GM21529 (cell line): ENCODE results near the gene DCAF12.
A peak's percentile ranks its signal among the peaks of the same experiment; 100 is the strongest.

Experiments
- ATAC-seq: cut with Tn5 transposase; IDR thresholded peaks from one replicate; pipeline ENCODE4 v1.9.1; 2021; ENCODE audit not compliant: unreplicated experiment

DCAF12 gene

DNA sequence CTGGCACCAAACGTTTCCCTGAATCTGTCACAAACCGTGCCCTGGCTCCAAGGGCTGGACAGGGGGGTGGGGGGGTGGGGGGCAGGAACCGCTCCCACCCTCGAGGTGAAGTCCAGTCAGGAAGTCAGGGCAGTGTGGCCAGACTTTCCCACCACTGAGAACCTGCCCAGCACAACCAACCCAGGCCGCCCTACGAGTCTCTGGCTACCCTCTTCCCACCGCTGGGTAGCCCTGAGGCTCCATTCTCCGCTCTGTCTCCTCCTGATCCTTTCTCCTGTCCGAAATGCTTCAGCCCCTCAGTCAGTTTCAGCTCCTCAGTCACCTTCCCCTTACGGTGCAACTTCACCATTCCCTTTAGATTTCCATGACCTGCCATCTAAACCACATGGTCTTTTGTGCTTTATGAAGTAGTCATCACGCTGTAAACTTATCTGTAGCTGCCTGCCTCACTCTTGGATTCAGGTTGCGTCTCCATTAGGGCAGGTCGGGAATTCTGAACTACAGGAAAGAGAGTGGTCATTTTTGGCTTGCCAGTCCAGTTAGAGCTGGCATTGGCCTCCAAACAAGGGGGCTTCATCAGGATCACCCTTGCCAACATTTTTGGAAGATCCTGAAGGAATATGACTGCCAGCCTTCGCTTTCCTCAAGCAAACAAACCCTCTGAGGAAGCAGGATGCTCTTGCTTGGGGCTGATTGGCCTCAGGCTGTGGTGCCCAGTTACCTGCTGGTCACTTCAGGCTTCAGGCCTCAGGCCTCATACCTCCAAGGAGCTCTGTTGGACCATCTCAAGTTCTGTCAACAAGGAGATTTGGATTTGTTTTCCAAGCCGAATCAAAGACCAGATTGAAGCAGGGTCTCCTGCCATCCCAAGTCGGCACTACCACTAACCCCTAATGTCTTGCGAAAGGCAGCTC lies 794 bp upstream of the DCAF12 start:
- ATAC-seq, result peak; percentile 2

DNA sequence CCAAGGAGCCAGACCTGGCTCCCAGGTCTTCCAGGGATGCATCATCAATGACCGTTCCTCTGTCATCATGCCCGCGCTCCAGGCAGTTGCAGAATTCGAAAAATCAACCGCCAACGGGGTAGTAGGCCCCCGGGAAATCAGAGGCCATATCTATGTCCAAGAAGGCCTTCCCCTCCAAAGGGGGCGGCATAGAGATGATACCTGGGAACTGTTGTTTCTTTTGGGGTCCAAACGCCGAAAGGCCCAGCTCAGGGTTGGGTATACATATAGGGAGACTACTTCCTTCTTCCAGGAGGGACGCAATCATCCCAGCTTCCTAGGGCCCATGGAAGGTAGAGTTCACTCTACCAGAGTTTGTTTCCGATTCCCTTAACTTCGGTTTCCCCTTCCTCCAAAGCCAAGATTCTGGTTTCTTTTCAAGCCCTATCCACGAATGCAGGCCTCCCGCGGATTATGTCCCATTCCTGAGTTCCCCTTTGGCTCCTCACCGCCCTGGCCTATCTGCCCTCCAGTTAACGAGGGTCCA lies 754 bp downstream of the DCAF12 start:
- ATAC-seq, result no peak

DNA sequence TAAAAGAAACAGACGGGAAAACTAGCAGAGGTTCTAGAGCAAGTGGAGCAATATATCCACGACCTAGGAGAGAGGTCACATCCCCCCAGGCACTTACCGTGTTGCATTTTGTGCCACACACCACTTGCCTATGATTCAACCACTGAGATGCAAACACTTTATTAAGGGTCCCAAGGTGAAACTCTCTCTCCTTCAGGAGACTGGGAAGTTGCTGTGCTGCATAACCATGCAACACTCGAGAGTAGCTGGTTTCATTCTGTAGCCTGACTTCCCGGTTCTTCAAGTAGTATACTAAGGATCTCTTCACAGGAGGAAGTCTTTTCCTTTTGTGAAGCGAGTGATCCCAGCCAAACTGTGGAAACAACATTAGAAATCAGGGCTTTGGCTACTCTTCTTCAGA lies 1.6 kb downstream of the DCAF12 start:
- ATAC-seq, result no peak

DNA sequence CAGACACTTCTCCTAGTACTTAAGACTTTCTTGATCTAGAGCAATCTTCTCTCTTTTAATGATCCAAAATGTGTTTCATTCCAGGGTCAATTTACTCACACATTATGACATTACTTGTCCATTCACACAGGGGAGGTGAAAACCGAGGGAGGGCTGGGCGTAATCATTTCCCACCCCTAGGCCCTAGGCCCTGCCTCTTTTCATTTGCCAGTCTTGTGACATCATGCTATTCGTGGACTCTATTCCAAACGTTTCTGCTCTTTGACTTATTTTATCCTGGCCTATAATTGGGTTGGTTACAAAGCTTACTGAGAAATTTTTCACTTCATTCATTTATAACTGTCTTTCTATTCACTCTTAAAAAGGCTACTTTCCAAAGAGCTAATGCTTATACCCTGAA lies 2.4 kb downstream of the DCAF12 start:
- ATAC-seq, result no peak

DNA sequence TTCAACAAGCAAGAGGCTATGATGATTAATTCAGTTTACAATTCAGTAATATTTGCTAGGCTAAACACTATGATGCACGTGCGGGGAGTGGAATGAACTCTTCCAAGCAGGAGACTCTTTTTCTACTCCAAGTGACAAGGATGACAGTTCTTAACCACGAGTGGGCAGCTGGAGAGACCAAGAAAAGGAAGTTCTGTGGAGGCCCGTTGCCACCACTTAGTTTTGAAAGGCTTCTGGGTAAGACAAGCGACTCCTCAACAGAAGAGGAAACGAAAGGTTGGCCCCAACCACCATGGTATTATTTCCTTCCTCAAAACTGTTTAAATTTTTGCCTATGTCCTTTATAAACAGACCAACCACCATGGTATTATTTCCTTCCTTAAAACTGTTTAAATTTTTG lies 2.8 kb downstream of the DCAF12 start:
- ATAC-seq, result peak; percentile 35

DNA sequence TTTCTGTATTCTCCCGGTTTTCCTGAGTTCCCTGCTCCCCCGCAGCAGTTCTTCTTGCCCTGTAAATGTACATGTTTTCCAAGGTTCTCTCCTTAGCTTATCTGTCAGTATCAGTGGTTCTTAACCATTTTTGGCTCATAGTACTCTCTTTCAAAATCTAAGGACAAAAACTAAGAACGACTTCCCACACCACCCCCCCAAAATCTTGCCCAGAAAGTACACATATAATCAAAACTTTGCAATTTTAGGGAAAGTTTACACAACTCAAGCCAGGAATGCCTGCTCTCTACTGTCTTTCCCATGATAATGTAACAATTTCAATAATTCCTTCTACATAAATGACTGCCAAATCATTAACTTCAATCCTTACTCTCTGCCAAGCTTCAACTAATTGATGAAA lies 4.5 kb downstream of the DCAF12 start:
- no peak for ATAC-seq

DNA sequence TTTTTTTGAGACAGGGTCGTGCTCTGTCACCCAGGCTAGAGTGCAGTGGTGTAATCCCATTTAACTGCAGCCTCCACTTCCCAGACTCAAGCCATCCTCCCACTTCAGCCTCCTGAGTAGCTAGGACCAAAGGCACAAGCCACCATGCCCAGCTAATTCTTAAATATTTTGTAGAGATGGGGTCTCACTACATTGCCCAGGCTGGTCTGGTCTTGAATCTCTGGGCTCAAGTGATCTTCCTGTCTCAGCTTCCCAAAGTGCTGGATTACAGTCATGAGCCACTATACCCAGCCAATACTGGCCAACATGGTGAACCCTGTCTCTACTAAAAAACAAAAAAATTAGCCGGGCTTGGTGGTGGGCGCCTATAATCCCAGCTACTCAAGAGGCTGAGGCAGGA lies 6.8 kb downstream of the DCAF12 start:
- no peak for ATAC-seq

DNA sequence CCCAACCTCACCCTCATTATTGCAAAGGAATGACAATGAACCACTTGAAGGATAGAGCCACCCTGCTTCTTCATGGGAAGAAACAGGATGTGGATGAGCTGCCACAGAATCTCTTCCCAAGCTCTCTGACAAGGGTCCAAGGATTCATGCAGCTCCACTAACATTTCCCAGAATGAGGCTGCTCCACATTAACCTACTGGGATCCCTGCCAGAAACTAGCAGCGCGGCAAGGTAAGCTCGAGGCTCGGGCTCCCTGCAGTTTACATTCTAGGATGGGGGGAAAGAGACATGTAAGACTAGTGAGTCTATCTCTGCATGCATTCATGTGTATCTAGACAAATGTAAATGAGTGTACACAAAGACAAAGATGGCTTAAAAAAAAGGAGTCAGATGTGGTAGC lies 12.1 kb downstream of the DCAF12 start:
- no peak for ATAC-seq

DNA sequence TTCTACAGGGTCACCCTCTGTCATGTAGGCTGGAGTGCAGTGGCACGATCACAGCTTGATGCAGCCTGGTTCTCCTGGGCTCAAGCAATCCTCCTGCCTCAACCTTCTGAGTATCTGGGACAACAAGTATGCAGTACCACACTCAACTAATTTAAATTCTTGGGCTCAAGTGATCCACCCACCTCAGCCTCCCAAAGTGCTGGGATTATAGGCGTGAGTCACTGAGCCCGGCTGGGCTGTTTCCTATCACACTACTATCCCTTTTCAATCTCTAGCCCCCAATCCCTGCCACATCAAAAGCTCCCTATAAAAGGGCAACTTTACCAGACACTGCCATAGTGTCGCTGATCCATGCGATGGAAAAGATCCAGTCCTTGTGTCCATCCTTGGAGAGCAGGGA lies 20.4 kb downstream of the DCAF12 start:
- no peak for ATAC-seq

DNA sequence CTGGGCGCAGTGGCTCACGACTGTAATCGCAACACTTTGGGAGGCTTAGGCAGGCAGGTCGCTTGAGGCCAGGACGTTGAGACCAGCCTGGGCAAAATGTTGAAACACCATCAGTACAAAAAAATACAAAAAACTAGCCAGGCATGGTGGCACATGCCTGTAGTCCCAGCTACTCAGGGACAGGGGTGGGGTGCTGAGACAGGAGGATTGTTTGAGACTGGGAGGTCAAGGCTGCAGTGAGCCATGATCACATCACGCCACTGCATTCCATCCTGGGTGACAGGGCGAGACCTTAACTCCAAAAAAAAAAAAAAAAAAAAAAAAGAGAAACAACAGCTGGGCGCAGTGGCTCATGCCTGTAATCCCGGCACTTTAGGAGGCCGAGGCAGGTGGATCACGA lies 23.7 kb downstream of the DCAF12 start:
- ATAC-seq, result no peak

DNA sequence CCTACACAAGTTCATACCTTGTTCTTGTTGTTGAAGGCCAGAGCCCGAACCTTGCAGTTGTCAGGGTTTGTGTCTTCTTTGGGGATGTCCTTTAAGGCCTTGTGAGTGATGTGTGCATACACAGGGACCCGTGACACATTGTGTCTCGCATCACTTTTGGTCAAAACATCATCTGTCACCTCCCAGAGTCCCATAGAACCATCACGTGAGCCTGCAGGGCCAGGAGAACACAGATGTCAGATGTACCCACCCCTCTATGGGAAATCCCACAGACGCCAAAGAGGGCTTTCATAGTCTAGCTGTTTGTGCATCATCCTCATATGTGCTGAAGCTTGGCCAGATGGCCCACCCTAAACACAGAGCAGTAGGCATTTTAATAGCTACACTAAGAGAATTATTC lies 28.2 kb downstream of the DCAF12 start:
- peak; percentile 45 for ATAC-seq

DNA sequence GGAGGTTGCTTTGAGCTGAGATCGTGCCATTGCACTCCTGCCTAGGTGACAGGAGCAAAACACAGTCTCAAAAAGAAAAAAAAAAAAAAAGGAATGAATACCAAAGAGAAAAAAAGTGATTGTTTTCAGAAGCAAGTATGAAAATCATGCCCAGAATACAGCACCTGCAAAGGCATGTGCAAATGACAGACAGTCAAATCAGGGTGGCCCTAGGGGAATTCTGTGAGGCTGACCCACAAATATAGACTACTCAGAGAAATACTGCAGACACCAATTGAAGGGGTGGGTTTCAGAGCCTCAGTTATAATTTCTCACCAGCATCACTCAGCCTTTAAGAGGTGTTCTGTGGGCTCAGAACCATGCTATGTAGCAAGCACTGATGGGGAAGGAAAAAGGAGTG lies 28.6 kb downstream of the DCAF12 start:
- peak; percentile 84 for ATAC-seq

DNA sequence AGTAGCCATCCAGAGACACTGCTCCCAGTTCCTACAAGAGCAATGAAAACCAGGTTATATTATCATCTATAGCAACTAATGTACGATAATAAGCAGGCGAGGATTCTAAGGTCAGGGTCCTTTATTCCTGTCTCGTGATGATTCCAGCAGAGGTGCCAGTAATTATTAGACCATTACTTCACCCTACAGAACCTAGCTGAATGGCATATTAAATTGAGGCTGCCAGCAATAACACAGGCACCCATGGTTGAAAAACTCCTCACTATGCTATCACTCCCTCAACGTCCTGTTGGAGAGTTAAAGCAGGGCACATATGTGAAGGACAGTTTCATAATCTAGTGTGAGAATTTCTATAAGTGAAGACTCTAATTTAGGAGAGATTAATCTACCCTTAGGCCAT lies 29.7 kb downstream of the DCAF12 start:
- no peak for ATAC-seq

DNA sequence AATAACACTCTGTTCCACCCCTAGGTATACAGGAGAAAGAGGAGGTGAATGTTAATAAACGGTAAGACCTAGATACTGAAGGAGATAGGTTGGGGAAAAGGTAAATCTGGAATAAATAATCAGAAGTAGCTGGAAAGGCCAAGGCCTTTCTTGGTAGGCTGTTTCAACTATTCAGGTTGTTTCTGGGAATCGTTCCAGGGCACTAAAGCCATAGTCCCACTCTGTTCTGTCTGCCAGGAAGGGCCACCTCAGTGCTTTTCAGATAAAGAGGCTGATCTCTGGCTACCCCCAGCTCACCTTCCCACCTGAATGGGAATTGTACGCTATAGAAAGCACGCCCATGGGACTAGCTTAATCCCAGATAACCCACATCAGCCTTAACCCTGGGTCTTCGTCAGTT lies 32.9 kb downstream of the DCAF12 start:
- no peak for ATAC-seq

DNA sequence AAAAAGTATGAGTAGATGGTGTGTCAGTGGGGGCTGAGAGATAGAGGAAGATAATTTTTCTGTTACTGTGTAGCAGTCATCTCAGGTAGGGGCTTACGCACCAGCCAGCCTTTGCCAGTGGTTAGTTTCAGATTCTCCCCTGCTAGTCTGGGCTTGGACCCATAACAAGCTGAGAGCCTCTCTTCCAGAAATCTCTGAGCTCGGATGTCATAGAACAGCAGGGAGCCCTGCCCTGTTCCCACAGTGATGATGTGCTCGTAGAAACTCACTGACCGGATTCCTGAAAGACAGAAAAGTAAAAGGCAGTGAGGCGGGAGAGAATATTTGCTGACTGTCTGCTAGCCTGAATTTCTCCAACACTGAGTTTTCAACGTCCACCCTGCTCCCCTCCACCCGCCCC lies 37.2 kb downstream of the DCAF12 start:
- ATAC-seq, result no peak

DNA sequence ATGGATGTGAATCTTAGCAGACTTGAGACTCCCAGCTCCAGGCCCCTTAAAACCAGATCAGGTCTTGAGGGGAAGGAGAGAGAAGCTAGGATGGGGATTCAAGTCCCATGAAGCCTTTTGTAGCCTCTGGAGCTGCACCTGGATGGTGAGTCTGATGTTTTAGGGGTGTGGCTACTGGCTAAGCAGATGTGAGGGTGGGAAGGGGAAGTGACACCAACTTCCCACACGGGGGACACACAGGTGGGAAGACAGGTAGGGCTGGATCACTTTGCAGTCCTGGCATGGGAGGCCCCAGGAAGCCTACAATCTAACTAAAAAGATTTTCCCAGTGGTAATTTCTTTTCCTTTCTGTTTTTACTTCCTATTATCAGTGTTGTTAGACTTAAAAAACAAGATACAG lies 39.1 kb downstream of the DCAF12 start:
- no peak for ATAC-seq

DNA sequence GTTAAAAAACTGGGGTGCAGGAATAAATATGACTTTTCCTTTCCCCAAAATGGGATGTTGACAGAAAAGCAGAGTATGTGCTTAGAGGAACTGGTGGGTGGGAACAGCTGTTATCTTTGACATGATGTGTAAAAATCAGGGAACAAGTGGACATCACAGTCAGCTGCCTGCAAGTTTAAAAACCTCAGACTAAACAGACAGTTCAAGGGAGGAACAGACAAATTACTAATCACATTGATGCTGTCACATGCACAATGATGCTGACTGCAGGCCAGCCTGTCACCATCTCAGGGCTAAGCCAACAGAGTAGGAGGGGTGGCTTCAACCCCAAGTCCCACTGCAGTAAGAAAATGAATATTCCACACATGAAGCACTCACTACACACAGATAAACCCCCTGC lies 39.6 kb downstream of the DCAF12 start:
- ATAC-seq, result no peak

DNA sequence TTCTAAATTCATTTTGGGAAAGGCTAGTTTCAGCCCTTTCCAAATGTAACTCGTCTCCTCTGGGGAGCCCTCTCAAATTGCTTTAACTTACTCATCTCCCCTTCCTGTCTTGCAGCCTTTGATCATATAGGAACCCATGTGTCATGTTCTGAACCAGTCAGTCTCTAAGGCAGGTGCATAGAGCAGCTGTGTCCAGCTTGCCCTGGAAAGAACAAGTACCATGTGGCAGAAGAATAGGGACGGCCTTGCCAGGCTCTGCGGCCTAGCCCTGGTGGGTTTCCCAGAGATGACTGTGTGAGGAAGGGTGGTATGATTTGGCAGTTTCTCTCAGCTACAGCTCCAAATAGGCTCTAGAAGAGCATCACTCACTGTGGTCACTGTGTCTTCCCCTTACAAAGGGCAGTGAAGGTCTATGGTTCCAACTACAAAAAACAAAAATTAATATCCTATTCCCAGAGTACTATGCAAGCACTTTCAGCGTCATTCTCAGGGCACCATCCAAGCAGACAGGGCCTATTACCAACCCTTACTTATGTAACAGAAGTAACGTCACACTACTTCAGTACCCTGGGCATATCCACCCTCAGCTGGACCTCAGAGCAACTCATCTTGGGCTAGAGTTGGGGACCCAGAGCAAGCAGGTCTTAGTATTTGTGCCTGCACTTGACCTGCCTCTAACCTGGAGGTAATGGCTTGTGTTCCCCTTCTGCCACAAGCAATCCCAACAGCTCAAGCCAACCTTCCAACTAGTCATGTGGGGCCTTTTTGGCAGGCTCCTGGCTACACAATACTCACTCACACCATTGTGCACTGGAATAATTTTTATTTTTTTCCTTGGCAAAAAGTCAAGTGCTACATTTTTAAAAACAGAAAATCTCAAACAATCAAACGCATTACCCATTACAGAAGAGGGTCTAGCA lies 40.7 kb downstream of the DCAF12 start:
- ATAC-seq, result no peak

DNA sequence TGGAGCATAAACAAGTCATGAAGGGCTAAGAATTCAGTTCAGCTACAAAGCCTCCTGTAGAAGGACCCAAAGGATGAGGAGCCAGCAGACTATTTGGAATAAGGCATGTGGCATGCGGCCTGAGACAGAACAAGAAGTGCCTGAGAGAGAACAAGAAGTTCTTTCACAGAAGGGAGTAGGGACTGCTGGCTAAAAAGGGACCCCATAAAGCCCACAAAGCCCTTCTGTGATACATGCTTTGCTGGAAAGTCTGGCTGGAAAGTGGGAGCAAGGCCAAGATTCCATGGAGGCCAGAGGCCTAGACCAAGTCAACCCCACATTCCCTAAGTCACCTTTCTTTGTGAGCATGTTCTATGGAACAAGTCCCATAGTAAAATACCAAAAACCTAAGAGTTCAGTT lies 41.9 kb downstream of the DCAF12 start:
- ATAC-seq, result no peak

DNA sequence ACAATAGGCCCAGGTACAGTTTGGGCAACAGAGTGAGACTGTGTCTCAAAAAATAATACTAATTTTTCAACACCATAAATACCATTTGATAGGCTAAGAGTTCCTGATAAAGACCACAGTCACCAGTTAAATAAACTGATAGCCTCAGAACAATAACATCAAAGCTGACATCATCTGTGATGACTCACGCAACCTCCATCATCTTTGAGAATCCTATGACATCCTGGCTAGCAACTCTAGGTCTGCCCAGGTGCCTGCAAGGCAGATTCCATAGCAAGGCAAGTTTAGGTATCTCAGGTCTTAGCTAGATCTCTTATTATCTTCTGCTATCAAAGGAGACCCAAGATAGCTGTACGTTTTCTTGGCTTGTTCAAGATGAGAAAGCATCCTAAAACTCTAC lies 47.3 kb downstream of the DCAF12 start:
- ATAC-seq, result no peak

DNA sequence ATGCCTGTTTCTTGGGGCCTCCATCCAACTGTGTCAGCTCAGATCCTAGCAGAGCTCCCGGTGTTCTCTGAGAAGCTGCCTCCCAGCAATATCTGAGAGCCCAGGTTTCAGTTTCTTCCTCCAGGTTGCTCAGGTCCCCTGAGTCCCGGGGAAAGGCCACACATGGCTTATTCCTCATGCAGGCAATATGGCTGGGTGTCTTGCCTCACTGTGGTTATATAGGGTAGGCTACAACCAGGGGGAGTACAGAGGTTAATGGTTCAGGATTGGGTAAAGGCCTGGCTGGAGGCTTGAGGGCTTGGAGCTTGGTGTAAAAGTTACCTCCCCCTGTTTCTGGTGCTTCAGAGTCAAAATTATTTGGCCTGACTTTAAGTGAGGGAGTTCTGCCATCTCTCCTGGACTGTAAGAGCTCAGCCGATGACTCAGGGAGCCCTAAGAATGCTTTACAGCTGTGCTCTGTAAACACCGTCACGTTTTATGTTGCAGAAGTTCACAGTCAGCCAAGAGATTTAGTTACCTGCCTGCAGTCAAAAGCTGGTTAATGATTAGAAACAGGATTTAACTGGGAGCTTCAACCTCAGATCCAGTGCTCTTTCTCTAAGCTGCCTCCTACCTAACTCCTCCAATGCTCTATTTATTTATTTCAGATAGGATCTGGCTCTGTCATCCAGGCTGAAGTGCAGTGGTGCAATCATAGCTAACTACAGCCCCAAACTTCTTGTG lies 53.5 kb downstream of the DCAF12 start:
- no peak for ATAC-seq
